HG02588 (cell line): ENCODE data around the gene RAI1.

ENCODE experiments used
- ATAC-seq: cut with Tn5 transposase; IDR thresholded peaks from one replicate; pipeline ENCODE4 v1.9.1; 2021; ENCODE audit warnings: mild to moderate bottlenecking, moderate library complexity; ENCODE audit not compliant: unreplicated experiment

RAI1 gene

DNA sequence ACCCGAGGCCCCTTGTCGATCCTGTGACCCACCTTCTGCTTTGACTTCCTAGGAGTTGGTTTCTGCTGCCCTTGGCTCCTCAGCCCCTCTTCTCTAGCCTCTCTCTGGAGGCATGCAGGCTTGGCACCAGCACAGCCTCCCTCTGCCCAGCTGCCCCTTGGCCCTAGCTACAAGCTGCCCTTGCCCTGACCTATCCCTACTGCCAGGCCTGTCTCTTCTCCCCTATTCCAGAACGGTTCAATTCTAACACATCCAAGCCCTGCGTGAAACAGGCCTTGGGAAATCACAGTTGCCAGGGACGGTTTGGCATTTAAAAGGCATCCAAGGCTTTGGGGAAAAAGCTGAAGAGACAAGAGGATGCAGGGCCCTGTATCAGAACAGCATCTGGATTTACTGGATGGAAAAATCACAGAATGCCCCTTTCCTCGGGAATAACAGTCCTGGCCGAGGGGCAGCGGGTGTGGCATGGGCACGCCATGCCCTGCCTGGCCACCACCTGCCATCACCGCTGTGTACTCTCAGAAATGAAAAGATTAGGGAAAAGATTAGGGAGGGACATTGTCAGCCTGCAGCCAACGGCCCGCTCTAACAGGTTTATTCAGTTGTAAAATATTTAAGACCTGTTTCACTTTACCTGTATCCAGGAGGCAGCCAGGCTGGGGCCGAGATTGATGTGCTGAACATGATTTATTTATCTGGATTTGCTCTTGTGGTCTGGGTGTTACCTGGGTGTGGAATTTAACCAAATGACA lies 15.8 kb downstream of the RAI1 start:
- ATAC-seq, result no peak

DNA sequence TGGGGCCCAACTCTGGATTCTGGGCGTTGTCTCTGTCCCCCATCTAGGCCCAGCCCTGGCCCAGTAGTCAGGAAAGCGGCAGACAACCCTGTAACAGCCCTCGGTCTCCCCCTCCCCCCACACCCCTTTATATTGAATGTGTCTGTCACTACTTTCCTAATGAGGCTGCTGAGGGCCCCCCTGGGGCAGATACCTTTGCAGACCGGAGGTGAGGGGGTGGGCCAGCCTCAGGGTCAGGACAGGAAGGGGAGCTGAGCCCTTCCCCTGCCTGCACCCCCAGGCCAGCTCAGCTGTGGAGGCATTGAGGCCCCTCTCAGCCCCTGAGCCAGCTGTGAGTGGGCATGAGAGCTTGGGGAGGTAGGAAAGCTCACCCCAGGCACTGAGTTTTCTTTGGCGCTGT lies 17.1 kb downstream of the RAI1 start:
- ATAC-seq, result no peak

DNA sequence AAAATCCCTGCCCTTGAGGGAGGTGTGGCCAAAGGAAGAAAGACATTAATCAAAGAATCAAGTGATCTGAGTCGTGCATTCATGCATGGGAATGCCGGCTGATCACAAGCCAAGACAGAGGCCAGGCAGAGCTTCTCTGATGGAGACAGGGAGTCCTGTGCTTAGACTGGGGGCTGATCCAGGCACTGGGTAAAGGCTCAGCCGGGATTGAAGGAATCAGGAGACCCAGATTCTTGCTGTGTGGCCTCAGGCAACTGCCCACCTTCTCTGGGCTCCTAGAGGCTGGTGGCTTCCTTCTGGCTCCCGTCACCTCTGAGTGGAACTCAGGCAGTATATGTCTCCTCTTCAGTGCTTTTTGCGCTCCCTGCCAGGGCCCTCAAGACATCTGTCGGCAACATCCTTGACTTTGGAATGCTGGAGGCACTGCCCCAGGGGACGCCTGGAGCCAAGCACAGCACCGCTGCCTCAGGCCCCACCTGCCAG lies 17.7 kb downstream of the RAI1 start:
- ATAC-seq, result no peak

DNA sequence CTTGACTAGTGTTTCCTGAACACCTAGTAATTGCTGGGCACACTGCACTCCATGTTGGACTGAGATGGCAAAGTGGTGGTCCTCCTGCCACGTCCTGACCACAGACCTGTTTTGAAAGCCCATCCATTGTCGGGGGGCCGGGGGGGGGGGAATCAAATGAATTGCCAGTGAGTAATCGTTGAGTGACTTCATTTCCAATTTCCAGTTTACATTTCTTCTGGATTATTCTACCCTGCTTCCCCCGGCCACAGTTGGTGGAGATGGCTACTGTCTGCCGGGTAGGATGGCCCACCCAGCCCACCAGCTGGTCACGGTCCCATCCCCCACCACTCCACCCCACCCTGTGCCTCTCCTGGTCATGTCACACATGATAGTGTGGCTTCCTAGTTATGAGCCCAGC lies 18.2 kb downstream of the RAI1 start:
- no peak for ATAC-seq

DNA sequence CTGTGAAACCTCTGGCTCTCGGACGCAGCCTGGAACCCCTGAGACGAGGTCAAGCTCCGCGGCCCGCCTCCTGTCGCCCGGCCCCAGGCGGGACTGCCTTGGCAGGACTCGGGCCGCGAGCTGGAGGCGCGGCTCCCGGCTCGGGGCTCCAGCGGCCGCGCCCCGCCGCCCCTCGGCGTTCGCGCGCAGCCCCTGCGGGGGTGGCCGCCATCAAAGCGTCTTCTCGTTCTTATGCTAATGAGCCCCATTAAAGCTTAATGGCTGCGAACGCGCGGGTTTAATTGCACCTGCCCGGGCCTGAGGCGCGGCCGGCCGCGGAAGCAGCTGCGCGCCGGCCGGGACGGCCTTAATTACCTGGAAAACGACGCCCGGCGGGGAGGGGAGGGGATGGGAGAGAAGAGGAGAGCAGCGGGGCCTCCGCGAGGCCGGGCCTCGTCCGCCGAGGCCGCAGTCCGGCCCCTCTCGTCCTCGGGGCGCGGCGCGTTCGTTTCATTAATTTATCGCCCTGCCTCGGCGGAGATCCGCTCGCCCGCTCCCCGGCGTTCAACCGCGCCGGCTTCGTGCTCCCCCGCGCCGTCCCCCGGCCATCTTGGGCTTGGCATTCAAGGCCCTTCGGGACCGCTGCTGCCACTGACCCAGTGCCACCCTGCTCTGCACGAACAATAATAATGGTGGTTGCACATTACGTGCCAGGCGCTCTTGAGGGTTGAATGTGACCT lies 19.2 kb downstream of the RAI1 start:
- no peak for ATAC-seq

DNA sequence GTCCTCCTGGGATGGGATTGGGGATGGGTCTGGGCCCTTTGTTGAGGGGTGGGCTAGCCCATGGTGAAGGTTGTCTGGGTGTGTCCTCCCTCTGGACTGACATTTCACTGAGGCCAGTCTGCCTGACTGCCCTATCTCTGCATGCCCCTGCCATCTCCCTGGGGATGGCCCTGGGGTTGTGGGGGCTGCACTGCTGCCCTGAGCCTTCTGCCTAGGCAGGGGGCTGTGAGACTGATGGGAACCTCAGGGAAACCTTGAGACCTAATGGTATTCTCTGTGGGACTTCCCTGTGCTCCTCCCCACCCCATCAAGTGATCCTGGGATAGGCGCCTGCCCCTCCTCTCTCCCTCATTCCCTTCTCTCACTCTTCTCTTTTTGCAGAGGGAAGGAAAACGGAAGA lies 19.9 kb downstream of the RAI1 start:
- ATAC-seq, result no peak

DNA sequence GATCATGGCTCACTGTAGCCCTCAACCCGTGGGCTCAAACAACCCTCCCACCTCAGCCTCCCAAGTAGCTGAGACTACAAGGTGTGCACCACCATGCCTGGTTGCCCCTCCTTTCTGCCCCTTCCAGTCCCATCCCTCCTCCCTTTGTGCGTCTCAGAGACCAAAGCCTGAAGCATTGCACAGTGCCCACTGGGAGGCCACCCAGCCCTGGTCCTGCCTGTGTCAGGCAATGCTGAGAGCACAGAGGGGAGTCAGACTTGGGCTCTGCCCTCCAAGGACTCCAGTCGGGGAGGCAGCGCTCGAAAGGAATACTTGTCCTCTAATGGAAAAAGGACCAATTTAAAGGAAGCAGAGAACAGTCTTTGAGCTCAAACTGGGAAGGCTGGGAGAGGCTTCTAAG lies 20.4 kb downstream of the RAI1 start:
- no peak for ATAC-seq

DNA sequence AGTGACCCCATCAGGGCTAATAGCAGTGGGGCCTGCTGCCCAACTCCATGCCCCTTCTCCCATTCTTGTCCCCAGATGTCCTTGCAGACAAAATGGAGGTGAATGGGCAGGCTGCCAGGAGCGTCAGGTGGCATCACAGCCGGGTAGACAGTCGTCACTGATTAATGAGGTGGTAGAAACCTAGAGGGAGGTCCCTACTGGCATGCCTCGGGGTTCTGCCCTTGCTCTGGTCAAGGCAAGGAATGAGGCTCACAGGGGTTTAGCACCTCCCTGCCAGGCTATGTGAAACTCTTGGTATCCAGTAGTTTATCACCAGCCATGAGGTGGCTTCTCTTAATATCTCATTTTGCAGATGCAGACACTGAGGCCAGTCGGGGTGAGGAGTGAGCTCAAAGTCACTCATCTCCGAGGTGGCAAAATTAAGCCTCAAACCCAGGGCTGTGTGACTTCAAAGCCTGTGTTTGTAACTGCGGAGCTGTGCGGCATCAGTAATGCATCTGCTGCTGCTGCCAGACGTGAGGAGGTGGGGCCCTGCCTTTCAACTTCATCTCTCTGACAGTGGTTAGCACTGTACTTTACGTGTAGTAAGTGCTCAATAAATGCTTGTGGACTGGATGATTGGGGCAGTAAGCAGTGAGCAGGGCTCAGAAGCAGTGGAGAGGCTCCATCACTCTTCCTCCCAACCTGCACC lies 21.3 kb downstream of the RAI1 start:
- no peak for ATAC-seq

DNA sequence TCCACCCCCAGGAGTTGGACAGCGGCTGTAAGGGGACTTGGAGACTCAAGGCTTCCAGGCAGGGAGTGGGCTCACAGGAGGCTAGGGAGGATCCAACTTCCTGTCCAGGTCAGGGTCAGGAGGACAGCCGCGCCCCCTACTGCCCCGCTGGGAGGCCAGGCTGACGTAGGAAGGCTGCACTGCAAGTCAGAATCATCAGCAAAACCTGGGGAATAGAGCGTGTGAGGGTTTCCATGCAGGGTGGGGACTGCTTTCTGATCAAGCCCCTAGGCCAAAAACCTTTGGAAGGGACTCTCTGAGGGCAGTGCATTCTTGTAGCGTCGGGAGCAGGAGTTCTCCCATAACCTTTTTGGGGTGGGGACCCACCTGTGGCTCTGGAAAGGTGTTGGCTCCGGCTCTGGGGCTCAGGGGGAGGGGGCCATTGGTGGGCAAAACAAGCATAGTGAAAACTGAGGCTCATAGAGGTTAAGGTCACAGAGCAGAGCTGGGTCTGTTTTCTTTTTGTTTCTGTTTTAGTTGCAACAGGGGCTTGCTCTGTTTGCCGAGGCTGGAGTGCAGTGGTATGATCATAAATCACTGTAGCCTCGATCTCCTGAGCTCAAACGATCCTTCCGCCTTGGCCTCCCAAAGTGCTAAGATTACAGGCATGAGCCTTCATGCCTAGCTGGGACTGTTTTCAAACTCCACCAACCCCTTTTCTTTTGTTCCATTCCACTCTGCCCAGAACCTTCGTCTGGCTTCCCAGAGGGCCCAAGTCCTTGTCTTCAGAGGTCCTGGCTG lies 22.1 kb downstream of the RAI1 start:
- ATAC-seq, result no peak

DNA sequence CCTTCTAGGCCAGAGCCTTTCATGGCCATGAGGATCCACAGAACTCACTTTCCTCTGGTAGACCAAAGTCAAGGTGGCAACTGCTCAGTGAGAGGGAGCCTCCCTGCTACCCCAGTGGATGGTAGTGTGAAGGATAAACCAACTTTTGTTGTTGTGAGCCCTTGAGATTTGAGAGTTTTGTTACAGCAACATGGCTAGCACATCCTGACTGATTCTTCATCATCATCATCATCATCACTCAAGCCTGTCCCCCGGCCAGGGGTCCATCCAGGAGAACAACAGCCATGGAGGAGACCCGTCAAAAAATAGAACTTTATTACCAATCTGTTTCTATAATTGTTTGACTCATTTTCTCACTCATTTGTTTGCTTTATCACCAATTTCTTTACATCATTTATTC lies 23.7 kb downstream of the RAI1 start:
- no peak for ATAC-seq

DNA sequence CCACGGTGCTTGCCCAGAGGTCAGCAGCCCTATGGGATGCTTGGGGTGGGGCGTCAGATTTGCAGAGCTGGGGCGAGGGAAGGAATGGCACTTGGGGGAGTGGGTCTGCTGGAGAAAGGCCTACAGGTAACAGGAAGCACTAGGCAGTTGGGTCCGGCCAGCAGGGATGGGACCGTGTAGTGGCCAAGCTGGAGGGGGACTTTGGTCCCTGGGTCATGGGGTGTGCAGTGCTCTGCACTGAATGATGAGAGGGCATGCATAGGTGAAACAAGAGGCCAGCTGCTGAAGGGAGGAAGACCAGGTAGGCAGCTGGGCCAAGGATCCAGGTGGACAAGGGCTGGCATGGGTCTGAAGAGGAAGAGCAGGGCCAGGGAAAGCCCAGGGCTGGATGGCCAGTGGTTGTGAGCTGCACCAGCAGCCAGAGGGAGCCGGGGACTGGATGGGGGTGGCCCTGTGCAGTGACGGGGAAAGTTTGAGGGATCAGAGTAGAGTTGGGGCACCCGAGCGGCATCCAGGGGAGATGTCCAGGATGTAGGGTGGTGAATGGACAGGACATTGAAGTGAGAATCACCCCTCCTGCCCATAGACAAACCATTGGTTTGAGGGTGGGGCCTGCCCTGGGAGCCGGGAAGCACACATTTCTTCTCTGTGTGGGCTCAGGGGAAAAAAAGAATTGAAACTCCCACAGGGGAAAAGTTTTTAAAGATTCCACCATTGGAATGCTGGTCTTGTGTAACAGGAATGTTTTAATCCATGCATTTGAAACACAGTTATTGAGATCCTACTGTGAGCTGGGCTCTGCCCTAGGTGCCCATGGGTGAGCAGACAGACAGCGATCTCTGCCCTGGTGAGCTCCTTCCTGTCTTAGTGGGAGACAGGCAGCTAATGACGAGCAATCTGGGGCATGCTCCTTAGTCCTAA lies 25.1 kb downstream of the RAI1 start:
- no peak for ATAC-seq

DNA sequence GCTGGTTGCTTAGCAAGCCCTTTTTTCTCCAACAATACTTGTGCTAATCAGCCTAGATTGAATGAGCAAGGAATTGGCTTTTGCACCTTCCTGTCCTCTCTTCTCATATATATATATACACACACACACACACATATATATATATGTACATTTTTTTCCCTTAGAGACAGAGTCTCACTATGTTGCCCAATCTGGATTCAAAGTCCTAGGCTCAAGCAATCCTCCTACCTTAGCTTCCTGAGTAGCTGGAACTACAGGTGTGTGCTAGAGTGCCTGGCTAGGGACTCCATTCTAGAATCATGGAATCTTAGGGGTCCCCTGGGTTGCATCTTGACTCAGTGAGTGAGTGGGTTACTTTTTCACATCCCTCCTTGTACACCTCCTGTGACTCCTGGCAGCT lies 27.0 kb downstream of the RAI1 start:
- no peak for ATAC-seq

DNA sequence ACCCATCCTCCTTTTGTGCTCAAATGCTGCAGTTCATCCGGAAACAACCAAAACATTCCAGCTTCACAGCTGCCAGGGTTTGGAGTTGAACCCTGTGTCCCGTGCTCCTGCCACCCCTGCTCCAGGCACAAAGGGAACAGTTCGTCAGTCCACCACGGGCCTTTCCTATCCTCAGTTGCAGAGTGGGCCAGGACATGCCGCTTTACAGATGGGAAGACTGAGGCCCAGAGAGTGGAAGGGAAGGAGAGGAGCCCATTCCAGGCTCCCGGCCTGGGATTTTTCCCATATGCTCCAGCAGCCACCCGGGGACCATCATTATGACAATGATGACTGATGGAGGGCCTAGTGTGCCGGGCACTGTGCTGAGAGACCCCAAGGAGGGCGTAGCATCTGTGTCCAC lies 27.6 kb downstream of the RAI1 start:
- ATAC-seq, result no peak

DNA sequence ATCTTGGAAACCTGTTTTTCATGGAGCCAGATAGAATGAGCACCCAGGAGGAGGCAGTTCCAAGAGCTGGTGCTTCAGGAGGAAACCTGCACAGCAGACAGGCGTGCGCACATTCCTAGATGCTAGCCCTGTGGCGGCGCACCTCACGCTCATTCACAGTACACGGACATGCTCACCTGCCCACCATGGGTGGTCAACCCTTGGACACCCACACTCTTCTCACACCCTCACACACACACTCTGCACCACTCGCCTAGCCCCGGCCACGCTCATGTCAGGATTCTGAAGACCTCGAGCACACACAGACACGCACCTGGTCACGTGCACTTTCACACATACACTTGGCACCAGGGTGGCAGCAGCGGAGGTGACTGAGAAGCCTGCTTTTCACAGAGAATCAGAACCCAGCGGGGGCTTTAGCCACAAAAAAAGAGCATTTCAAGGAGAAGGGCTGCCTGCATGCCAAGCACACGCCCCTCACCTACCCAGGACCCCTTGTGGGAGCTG lies 28.6 kb downstream of the RAI1 start:
- no peak for ATAC-seq

DNA sequence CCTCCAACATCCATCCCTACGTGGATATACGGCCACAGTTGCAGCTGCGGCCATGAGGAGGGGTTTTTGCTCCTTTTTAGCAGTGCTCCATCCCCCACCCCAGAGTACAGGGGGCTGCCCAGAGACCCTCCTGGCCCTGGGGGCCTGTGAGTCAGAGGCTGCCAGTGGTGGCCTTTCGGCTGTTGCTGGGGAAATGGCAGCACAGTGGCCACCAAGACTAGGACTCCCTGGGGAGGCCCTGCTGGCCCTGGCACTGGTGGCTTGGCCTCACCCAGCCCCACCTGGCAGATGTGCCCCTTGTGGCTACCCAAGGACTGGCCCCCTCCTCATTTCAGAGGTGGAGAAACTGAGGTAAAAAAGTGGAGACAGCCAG lies 29.1 kb downstream of the RAI1 start:
- no peak for ATAC-seq

DNA sequence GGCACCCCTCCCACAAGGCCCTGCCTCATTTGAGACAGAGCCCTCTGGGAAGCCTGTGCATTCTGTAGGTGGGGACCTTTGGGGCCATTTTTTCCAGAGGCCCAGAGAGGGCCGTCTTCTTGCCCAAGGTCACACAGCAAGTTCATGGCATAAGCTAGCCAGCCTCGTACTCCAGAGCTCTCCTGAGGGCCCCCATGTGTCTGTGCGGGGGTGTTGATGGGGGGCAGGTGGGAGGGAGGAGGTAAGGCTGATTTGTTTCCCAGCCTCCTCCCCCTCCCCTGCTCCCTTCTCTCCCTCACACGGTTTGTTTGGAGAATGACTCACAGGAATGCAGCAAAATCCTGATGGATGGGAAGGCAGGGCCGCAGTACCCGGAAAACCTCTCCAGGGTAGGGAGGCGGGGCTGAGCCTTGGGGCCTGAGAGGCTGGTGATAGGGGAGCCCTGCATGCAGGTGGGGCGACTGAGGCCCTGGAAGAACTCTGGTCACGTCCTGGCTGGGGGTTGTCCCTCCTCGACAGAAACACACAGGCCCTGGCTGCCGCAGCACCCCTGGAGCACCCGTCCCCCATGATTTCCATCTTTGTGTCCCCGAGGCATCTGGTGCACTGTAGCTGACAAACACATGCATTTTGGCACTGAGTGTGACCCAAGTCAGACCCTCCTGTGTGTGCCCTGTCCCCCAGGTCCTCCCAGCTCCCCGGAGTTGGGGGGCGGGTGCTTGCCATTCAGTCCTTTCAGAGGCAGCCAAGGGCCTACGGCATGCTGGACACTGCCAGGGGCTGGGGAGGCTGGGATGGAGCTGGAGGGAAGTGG lies 29.7 kb downstream of the RAI1 start:
- ATAC-seq, result no peak

DNA sequence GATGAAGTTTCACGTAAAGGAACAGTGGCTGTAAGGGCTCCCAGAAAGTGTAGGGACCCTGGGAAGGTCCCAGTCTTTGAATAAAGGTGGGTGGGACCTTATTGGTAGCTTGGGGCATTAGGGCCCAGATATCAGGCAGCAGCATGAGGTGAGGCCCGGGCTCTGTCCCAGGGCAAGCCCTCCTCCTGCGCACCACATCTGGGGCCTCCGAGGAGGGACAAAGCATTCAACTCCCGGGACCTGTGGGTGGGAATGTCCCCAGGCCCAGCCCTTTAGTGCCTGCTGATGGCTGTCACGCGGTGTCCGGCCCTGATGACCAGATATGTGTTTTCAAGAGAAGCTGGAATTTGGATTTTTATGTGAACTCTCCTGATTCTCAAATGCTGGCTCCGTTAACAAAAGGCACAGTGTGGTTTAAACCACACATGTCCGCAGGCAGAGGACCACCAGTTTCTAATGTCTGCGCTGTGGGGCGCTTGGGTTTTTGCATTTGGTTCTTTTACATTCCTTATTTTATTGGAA lies 30.4 kb downstream of the RAI1 start:
- ATAC-seq, result no peak

DNA sequence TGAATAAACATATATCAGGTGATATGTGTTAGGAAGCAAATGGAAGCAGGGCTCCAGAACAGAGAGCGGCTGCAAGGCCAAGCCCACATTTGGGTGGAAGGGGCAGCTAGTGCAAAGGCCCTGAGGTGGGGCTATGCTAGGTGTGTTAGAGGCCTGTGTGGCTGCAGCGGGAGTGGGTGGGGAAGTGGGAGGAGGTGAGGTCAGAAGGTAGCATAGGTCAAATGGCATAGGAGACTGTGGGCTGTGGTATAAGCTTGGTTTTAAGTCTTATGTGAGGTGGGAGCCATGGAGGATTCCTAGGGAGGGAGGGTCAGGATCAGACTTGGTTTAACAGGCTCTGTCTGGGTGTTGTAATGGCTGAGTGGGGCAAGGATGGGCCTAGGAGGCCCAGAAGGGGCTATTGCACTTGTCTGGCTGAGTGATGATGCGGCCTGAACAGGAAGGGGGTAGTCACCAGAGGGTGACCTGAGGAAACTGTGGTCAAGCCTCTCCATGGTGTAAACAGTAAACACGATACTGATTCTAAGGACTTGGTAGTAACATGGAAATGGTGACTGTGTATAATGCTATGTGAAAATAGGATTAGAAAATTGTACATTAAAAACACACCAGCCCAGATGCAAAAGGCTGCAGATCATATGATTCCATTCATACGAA lies 31.1 kb downstream of the RAI1 start:
- no peak for ATAC-seq
